Tibial nerve (tissue), 4 donors: ENCODE results near the gene GJB5. TPM values are rescaled to one million over a fixed set of nuclear protein-coding genes. Genes with fewer than 3 reads are reported as not detected.
"Not testable (repeated sequence)": the region's sequence is repeated elsewhere in the genome, so short reads cannot be mapped to it uniquely, and the experiment has no call there.

Experiments
- DNase-seq, 2 donors: peaks; one replicate each; pipeline ENCODE4 v3.0.0-alpha.2; 2019; ENCODE audit warnings: low spot score in 2 of 2
- H3K27ac ChIP-seq, 4 donors: fragments of 200-600 bp; sonication (generic) in 3 of 4; one replicate each; pipeline ENCODE4 v1.5.1; 2017 to 2019; ENCODE audit warnings: mild to moderate bottlenecking in 1 of 4
- H3K27me3 ChIP-seq, 2 donors: fragments of 200-600 bp; sonication (generic) in 1 of 2; one replicate each; pipeline versions ENCODE4 v1.5.1 to v1.6.0; 2017 to 2019
- H3K36me3 ChIP-seq, 3 donors: fragments of 200-600 bp; sonication (generic); one replicate each; pipeline ENCODE4 v1.5.1; 2018 to 2019
- H3K4me1 ChIP-seq, 4 donors: fragments of 200-600 bp; sonication (generic) in 3 of 4; one replicate each; pipeline ENCODE4 v1.5.1; 2017 to 2019
- H3K4me3 ChIP-seq, 4 donors: fragments of 200-600 bp; sonication (generic) in 3 of 4; one replicate each; pipeline ENCODE4 v1.5.1; 2017 to 2019; ENCODE audit warnings: mild to moderate bottlenecking in 1 of 4, moderate library complexity in 1 of 4
- H3K9me3 ChIP-seq, 4 donors: fragments of 200-600 bp; sonication (generic) in 3 of 4; one replicate each; pipeline ENCODE4 v1.5.1; 2017 to 2019
- CTCF ChIP-seq, 5 experiments: fragments of 200-600 bp in 3 of 5; fragments of 450-650 bp in 2 of 5; sonication (generic) in 3 of 5; IDR thresholded peaks; one replicate each; pipeline ENCODE4 v1.5.1; 2016 to 2019; ENCODE audit warnings: antibody characterized with exemption in 5 of 5, mild to moderate bottlenecking in 3 of 5, moderate library complexity in 2 of 5
- EP300 ChIP-seq, 2 donors: sonication (generic); formaldehyde crosslinking; IDR thresholded peaks; one replicate each; pipeline ENCODE4 v1.6.1; 2017; ENCODE audit warnings: antibody characterized with exemption in 2 of 2, mild to moderate bottlenecking in 1 of 2
- POLR2A ChIP-seq, 2 donors: fragments of 450-650 bp; IDR thresholded peaks; one replicate each; pipeline ENCODE4 v1.6.1; 2017; ENCODE audit warnings: antibody characterized with exemption in 2 of 2, mild to moderate bottlenecking in 2 of 2, moderate library complexity in 2 of 2
- WGBS, 2 donors: methylation state at CpG; one replicate each; pipeline ENCODE4 v1.1.5; 2018; 5-methylcytosine and 5-hydroxymethylcytosine counted together
- total RNA-seq, 4 donors: library from RNA; depleted of rRNA; stranded (reverse); fragments of >200 nt; gene quantifications; one replicate each; pipeline ENCODE4 v1.1.0, GENCODE V29; 2016

Gene GJB5
- total RNA-seq, 4 donors from 2014 or later, result 0.22 to 1.0 TPM; not detected in 2

- TF ChIP-seq EP300 (IDR thresholded peaks at IDR 0.05) (no peak), POLR2A (IDR thresholded peaks at IDR 0.05) (no peak), CTCF (IDR thresholded peaks at IDR 0.05) (no peak)
- no peaks in the 10 kb centered on the region for H3K4me1 ChIP-seq
- no peaks in the 10 kb centered on the region for H3K36me3 ChIP-seq
- 71 to 77% methylated on average over 10 of the region's 10 CpGs for WGBS, 2 donors
- no peaks in the 10 kb centered on the region for H3K27me3 ChIP-seq
- no peak overlapping the region for H3K4me3 ChIP-seq
- H3K9me3 ChIP-seq, result no peaks in the 10 kb centered on the region
- no peak overlapping the region for H3K27ac ChIP-seq
- DNase-seq, result no peak
These were observed 18.2 kb upstream of the GJB5 start for GRCh38 chr1:34736692-34737091.

- H3K36me3 ChIP-seq, H3K27ac ChIP-seq, DNase-seq, H3K4me1 ChIP-seq, H3K4me3 ChIP-seq, H3K9me3 ChIP-seq, H3K27me3 ChIP-seq: not testable (repeated sequence)
- 76 to 83% methylated on average over 12 of the region's 12 CpGs for WGBS, 2 donors
These were observed 17.6 kb upstream of the GJB5 start for GRCh38 chr1:34737236-34737635.

GRCh38 chr1:34739613-34740012 is 15.2 kb upstream of the GJB5 start:
- H3K36me3 ChIP-seq, result no peaks in the 10 kb centered on the region
- no peak overlapping the region for H3K4me3 ChIP-seq
- H3K9me3 ChIP-seq, result no peaks in the 10 kb centered on the region
- no peaks in the 10 kb centered on the region for H3K27me3 ChIP-seq
- no peak for DNase-seq
- 34 to 67% methylated on average over 3 of the region's 3 CpGs for WGBS, 2 donors
- no peak overlapping the region for H3K27ac ChIP-seq
- no peaks in the 10 kb centered on the region for H3K4me1 ChIP-seq
- TF ChIP-seq CTCF (IDR thresholded peaks at IDR 0.05) (no peak), POLR2A (IDR thresholded peaks at IDR 0.05) (no peak), EP300 (IDR thresholded peaks at IDR 0.05) (no peak)

- no peaks in the 10 kb centered on the region for H3K27me3 ChIP-seq
- WGBS, 2 donors, result 29 to 33% methylated on average over 18 of the region's 18 CpGs
These were observed 14.5 kb upstream of the GJB5 start for GRCh38 chr1:34740161-34740868.

GRCh38 chr1:34742667-34743270 is 12.1 kb upstream of the GJB5 start:
- peaks cover 0 to 21% of the 10 kb centered on the region in 2 donors for H3K27me3 ChIP-seq
- H3K4me3 ChIP-seq, result no peak overlapping the region
- H3K36me3 ChIP-seq, result no peaks in the 10 kb centered on the region
- H3K9me3 ChIP-seq, result no peaks in the 10 kb centered on the region
- H3K27ac ChIP-seq, result no peak overlapping the region
- peak; percentile 55 to 61 for DNase-seq
- TF ChIP-seq CTCF (IDR thresholded peaks at IDR 0.05) (peak; percentile 69 to 91 (median 86)), EP300 (IDR thresholded peaks at IDR 0.05) (no peak)
- no peaks in the 10 kb centered on the region for H3K4me1 ChIP-seq
- 12% methylated on average over 14 to 16 of the region's 16 CpGs for WGBS, 2 donors

More at GRCh38 chr1:34740161-34740868, 14.5 kb upstream of the GJB5 start:
- no peak for DNase-seq
- no peak overlapping the region for H3K4me3 ChIP-seq
- no peaks in the 10 kb centered on the region for H3K36me3 ChIP-seq
- H3K4me1 ChIP-seq, result no peaks in the 10 kb centered on the region
- no peak for TF ChIP-seq CTCF (IDR thresholded peaks at IDR 0.05)
- TF ChIP-seq POLR2A (IDR thresholded peaks at IDR 0.05), result no peak
- TF ChIP-seq EP300 (IDR thresholded peaks at IDR 0.05), result no peak
- no peaks in the 10 kb centered on the region for H3K9me3 ChIP-seq
- no peak overlapping the region for H3K27ac ChIP-seq
